ENCODE results near the gene C16orf54.
"Not testable (repeated sequence)": the region's sequence is repeated elsewhere in the genome, so short reads cannot be mapped to it uniquely, and the experiment has no call there.

The C16orf54 gene, protein sequence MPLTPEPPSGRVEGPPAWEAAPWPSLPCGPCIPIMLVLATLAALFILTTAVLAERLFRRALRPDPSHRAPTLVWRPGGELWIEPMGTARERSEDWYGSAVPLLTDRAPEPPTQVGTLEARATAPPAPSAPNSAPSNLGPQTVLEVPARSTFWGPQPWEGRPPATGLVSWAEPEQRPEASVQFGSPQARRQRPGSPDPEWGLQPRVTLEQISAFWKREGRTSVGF

GRCh38 chr16:29745853-29746345 is at the start of gene C16orf54:
Gene C16orf54 (minus strand): TSS chr16:29745990. CDS start chr16:29744951, 1,039 bp downstream.
- DNase-seq = peak in 28 of 56 donors; percentile 1 to 41 (median 16)

DNA sequence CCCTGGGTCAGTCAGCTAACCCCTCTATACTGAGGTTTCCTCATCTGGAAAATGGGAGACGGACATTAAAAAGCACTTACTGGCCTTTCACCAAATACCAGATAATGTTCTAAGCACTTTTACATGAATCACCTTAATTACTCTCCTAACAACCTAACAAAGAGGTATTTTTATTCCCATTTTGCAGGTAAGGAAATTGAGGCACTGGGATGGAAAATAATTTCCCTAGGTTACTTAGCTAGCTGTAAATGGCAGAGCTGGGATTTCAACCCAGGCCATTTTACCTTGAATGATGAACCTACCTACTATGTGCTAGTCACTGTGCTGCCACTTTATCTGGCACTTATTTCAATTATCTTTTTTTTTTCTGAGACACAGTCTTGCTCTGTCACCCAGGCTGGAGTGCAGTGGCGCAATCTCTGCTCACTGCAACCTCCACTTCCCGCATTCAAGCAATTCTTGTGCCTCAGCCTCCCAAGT is 48.5 kb upstream of the C16orf54 start:
- DNase-seq = no peak

DNA sequence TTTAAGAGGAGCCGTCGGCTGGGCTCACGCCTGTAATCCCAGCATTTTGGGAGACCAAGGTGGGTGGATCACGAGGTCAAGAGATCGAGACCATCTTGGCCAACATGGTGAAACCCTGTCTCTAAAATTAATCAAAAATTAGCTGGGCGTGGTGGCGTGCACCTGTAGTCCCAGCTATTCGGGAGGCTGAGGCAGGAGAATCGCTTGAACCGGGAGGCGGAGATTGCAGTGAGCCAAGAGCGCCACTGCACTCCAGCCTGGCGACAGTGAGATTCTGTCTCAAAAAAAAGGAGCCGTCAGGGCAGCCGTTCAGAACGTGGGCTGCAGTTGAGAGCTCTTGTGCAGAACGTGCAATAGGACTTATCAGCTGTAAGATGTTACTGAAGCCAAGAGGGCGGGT is 47.4 kb upstream of the C16orf54 start:
- not testable (repeated sequence) for DNase-seq

DNA sequence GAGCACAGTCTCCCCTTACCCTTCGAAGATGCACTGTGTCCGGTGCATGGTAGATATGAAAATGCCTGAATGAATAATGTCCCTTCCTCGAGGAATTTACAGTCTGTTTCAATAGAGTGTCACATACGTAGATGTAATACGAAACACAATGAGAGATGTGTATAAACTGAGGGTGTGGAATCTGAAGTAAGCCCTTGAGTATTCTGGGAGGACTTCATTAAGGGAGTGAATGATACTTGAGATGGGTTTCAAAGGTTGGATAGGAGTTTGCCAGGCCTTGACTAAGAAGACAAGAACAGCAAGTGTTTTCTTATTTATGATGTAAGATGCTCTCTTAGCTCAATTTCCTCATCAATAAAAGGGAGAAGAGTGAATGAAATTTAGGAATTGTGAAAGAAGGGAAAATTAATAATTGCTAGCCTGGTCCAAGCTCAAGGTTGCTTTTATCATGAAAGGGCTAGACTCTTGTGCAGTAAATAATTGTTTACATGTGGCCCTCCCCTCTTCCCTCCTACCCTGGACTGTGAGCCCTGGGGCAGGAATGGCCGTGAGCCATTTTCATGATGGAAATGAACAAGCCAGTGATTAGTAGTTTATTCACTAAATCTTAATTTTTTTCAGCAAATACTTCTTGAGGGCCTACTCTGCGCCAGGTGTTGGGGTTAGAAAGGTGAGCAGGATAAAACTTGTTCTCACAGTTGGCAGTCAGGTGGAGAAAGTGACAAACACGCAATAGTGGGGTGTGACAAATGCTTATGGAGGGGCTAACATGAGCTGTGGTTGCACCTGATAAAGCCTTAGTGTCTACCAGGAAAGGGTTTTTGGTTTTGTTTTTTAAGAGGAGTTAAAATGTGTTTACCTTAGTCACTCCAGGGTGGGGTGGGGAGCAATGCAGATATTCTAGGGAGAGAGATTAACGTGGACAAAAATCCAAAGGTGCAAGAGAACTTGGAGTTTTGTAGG is 46.3 kb upstream of the C16orf54 start:
- no peak for DNase-seq

DNA sequence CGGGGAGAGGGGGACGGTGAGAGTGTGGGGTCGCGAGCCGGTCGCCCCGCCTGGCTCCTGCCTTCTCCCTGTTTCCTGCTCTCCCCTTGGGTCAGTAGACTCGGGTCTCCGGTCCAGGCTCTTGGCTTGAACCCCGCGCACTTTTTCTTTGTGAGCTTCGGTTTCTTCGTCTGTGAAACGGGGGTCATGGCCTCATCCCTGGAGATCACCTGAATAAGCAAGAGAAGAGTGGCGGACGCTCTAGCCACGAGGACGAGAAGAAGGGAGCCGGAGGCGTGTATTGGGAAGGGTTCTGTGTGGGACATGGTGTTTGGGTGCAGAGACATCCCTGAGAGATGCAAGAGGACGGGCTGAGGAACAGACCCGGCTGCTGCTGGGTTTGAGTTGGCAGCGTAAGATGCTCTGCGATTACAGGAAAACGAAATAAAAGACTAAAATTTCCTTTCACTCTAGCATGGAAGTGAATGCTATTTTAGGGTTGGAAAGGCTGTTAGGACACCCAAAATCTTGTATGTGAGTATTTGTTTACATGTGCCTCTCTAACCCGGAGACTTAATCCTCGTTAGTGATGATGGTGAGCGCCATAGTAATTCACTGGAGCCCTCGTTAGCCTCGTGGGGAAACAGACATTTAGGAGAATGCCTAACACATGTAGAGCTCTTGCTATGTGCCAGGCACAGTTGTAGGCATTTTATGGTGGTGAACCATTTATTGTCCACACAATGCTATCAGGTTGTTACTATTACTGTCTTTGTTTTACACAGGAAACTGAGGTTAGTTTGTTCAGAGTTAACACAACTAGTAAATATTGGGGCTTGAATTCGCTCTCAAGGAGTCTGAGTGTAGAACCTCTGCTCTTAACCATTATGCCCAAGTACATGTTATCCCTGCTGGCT is 45.4 kb upstream of the C16orf54 start:
- DNase-seq = no peak

GRCh38 chr16:29790183-29790948 is 44.6 kb upstream of the C16orf54 start, which contains the start of gene KIF22:
Gene KIF22 (plus strand): TSS chr16:29790751. CDS start chr16:29790760, 9 bp downstream.
- DNase-seq = peak; percentile 91 to 100 (median 98)

GRCh38 chr16:29789775-29790182 is 44.0 kb upstream of the C16orf54 start:
- DNase-seq = no peak

GRCh38 chr16:29787155-29787554 is 41.4 kb upstream of the C16orf54 start:
- not testable (repeated sequence) for DNase-seq

DNA sequence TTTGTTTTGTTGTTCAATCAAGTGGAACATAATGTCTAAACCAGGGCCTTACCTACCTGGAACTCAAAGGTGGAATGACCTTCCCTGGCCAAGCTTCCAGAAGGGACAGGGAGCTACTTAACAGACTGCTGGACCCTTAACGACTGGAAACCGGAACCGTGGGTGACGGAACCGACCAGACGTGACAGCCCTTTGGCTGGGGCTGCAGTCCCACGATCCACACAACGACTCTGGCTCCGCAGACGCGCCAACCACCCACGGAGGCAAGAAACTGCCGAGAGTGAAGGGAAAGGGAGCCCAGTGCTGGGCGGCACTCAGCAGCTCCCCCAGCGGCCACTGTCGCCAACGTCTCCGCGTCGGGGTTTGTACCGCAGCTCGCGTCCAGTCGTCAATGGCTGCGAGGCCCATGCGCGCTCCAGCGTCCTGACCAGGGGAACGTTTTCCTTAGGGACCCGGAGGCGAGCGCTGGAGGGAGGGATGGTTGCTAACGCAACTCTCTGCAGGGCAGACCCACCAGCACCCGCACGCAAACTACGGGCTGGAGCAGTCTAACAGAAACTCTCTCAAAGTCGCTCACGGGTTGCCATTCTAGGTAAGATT is 39.2 kb upstream of the C16orf54 start:
- DNase-seq = peak in 42 of 56 donors; percentile 1 to 69 (median 33)

GRCh38 chr16:29784157-29784556 is 38.4 kb upstream of the C16orf54 start:
- no peak for DNase-seq

DNA sequence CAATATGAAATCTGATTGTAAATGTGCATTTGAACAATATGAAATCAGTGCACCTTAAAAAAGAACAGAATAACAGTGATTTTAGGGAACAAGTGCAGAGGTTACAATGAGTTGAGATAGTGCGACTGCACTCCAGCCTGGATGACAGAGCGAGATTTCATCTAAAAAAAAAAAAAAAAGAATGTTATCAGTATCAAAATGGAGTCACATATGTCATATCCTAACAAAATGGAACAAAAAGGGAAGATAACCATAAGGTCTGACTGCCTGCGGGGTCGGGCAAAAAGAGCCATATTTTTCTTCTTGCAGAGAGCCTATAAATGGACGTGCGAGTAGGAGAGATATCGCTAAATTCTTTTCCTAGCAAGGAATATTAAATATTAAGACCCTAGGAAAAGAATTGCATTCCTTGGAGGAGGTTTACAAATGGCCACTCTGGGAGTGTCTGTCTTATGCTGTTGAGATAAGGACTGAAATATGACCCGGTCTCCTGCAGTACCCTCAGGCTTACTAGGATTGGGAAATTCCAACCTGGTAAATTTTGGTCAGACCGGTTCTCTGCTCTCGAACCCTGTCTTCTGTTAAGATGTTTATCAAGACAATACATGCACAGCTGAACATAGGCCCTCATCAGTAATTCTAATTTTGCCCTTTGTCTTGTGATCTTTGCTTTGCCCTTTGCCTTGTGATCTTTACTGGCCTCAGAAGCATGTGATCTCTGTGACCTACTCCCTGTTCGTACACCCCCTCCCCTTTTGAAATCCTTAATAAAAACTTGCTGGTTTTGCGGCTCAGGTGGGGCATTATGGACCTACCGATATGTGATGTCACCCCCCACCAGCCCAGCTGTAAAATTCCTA is 37.5 kb upstream of the C16orf54 start:
- not testable (repeated sequence) for DNase-seq

GRCh38 chr16:29779474-29779873 is 33.7 kb upstream of the C16orf54 start:
- DNase-seq = no peak

GRCh38 chr16:29777576-29778350 is 32.0 kb upstream of the C16orf54 start, which contains the start of gene ZG16:
Gene ZG16 (plus strand): TSS chr16:29778256. CDS start chr16:29779267, 1,011 bp downstream.
- no peak for DNase-seq

GRCh38 chr16:29775742-29776408 is 30.1 kb upstream of the C16orf54 start:
- DNase-seq = no peak

- DNase-seq = no peak
Measured at GRCh38 chr16:29774730-29775129, 28.9 kb upstream of the C16orf54 start.

DNA sequence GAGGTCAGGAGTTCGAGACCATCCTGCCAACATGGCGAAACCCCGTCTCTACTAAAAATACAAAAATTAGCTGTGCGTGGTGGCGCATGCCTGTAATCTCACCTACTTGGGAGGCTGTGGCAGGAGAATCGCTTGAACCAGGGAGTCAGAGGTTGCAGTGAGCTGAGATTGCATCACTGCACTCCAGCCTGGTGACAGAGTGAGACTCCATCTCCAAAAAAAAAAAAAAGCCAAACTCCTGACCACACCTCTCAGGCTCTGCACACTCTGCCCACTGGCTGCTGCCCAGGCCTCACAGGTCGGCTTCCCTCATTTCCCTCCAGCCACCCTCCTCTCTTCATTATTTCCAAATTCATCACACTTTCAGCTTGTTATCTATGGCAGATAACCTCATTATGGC is 26.5 kb upstream of the C16orf54 start:
- DNase-seq = not testable (repeated sequence)
